MCF 10A (cell line): Measurements from ENCODE around the gene TBX3. TPM values are rescaled to one million over a fixed set of nuclear protein-coding genes. Genes with fewer than 3 reads are reported as not detected.

Experiments
- BruUV-seq: library from RNA; stranded (reverse); fragments of 400-500 nt; replicated peaks from 2 replicates; lab custom pipeline; 2021; lab: Mats Ljungman, UMichigan
- CTCF ChIA-PET: fragments of 300-600 bp; sonication (Branson Sonifier 250); formaldehyde crosslinking; extraction: SDS; loops from one replicate; lab custom pipeline; 2021; ENCODE audit warnings: antibody characterized with exemption, inconsistent platforms; lab: Yijun Ruan, JAX
- POLR2A ChIA-PET: fragments of 300-600, 350-650 bp; sonication (Branson Sonifier 250); formaldehyde crosslinking; extraction: SDS; loops from one replicate; lab custom pipeline; 2020; ENCODE audit warnings: antibody characterized with exemption, inconsistent platforms; lab: Yijun Ruan, JAX
- DNase-seq: peaks from one replicate; pipeline ENCODE4 v3.0.0-alpha.2; 2018; ENCODE audit not compliant: unreplicated experiment
- H3K27ac Mint-ChIP-seq: one replicate; pipeline ENCODE4 v1.8.0; 2022; ENCODE audit warnings: mild to moderate bottlenecking, low read depth, mixed read lengths; ENCODE audit not compliant: unreplicated experiment
- H3K27me3 Mint-ChIP-seq: one replicate; pipeline ENCODE4 v1.8.0; 2022; ENCODE audit warnings: mixed read lengths; ENCODE audit not compliant: insufficient read depth, unreplicated experiment
- H3K36me3 Mint-ChIP-seq: one replicate; pipeline ENCODE4 v1.8.0; 2022; ENCODE audit warnings: mild to moderate bottlenecking, moderate library complexity, mixed read lengths; ENCODE audit not compliant: insufficient read depth, unreplicated experiment
- H3K4me1 Mint-ChIP-seq: one replicate; pipeline ENCODE4 v1.8.0; 2022; ENCODE audit warnings: mixed read lengths; ENCODE audit not compliant: insufficient read depth, unreplicated experiment
- H3K4me3 Mint-ChIP-seq: one replicate; pipeline ENCODE4 v1.8.0; 2022; ENCODE audit warnings: mild to moderate bottlenecking, moderate library complexity, mixed read lengths; ENCODE audit not compliant: unreplicated experiment
- H3K9me3 Mint-ChIP-seq: one replicate; pipeline ENCODE4 v1.8.0; 2022; ENCODE audit warnings: mixed read lengths; ENCODE audit not compliant: unreplicated experiment
- intact Hi-C: fragments of 100-400 bp; cut with micrococcal nuclease; formaldehyde crosslinking; loops from 2 replicates; pipeline ENCODE4 v1.14.1; 2022
- total RNA-seq: library from RNA; stranded (reverse); gene quantifications from 2 replicates; pipeline ENCODE4 v1.2.3, GENCODE V29; 2022
- TF ChIP-seq, protein P1 (sequence below): fragments of 200-600 bp; IDR thresholded peaks from one replicate; pipeline ENCODE4 v1.8.0; 2022; ENCODE audit warnings: antibody characterized with exemption, mild to moderate bottlenecking; ENCODE audit not compliant: unreplicated experiment

The TBX3 gene
- total RNA-seq, 1 experiment from 2014 or later: 6.6 TPM

DNA sequence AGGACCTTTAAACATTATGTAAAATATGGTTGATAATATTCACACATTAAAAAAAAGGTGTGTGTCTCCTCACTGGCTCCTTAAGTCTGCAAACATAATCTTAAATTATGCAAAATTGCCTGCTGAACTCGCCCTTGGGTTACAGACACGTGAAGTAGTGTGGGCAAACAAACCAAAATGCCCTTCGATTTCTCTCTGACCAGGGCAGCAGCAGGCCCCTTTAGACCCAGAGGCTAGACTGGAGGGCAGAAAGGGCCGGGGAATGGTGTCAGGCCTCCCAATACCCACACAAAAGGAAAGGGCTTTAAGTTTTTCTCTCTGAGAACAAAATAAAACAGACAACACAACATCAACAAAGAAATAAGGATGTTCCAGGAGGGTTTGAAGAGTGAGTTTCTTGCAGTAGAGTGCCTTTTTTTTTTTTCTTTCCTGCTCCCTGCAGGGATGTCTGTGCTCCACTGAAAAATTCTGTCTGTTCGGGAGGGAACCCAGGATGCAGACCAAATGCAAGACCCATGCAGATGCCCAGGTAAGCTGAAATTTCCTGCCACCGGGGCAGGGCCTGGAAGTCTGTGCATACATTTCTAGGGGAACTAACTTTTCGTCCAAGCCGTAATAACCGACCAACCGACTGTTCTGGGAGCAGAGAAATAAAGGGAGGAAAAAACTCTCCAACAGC is 1.7 kb downstream of the TBX3 start:
- DNase-seq: peak; percentile 29
- intact Hi-C loops: loop anchor here (2.0 to 10.0 kb wide), 3 partner anchors 413 to 775 kb away; no protein-coding TSS in a partner anchor
- ChIA-PET POLR2A (interaction anchor here (0.6 to 6.2 kb wide), 10 partner anchors 9 to 1440 kb away, joined by 3 to 54 read pairs (median 5); no protein-coding TSS in a partner anchor), CTCF (interaction anchor here (0.6 to 1.1 kb wide), 5 partner anchors 16 to 1570 kb away, joined by 3 to 5 read pairs (median 3); no protein-coding TSS in a partner anchor)
- TF ChIP-seq, protein P1, sequence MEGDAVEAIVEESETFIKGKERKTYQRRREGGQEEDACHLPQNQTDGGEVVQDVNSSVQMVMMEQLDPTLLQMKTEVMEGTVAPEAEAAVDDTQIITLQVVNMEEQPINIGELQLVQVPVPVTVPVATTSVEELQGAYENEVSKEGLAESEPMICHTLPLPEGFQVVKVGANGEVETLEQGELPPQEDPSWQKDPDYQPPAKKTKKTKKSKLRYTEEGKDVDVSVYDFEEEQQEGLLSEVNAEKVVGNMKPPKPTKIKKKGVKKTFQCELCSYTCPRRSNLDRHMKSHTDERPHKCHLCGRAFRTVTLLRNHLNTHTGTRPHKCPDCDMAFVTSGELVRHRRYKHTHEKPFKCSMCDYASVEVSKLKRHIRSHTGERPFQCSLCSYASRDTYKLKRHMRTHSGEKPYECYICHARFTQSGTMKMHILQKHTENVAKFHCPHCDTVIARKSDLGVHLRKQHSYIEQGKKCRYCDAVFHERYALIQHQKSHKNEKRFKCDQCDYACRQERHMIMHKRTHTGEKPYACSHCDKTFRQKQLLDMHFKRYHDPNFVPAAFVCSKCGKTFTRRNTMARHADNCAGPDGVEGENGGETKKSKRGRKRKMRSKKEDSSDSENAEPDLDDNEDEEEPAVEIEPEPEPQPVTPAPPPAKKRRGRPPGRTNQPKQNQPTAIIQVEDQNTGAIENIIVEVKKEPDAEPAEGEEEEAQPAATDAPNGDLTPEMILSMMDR: no peak
- BruUV-seq: no TSS peak
- no peaks in the 10 kb centered on the region for H3K27me3 Mint-ChIP-seq
- peak overlapping the region; percentile 97 for H3K4me3 Mint-ChIP-seq
- H3K9me3 Mint-ChIP-seq: no peaks in the 10 kb centered on the region
- H3K36me3 Mint-ChIP-seq: peaks cover 15% of the 10 kb centered on the region
- peaks cover 12% of the 10 kb centered on the region for H3K4me1 Mint-ChIP-seq
- peak overlapping the region; percentile 86 for H3K27ac Mint-ChIP-seq

DNA sequence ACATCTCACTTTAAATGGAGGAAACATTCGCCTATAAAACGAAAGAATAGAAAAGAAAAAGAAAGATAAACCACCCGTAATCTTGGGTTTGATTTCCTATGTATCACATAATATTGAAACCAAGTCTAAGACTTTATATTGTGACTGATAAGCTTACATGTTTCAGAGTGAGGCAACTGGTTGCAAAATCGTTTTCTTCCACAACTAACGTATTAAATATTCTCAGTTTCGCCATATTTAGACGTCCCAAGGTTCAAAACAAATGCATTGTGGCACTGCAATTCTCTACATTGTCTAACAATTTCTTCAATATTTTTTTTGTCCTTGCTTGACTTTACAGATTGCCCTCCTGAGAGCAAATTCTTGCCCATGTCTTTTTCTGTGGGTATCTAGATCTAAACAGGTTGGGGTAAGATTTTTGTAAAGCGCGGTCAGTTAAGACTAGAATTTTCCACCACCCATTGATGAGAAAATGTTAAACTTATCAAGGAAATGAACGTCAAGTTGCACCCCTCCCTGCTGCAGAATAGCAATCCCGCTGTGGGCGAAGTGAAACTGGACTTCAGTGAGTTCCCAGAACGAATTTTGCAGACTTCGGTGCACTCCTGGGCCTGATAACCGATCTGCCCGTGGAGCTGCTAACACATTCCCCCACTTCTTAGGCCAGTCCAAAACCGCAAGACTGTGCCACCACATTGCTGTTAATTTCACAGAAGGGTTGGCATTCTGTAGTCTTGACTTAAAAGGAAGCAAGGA is 2.7 kb downstream of the TBX3 start:
- H3K27ac Mint-ChIP-seq: peak overlapping the region; percentile 86
- BruUV-seq: no TSS peak

DNA sequence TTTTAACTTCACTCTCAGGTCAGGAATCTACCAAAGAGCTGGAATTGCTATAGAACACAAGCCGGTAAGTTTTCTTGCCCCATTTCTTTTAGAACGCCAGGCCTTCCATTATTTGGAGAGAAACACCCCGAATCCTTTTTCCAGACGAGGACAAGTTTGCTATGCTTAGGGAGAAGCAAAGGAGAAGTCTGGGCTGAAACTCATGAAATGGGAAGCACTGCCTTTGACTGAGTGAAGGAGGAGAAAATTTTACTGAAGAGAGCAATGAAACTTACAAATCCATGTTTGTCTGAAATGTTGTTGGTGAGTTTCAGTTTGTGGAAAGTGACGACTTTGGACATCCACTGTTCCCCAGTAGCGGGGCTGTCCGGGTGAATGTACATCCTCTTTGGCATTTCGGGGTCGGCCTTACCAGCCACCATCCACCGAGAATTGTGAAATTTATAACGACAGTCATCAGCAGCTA is 3.3 kb downstream of the TBX3 start:
- Mint-ChIP-seq H3K9me3 (no peaks in the 10 kb centered on the region), H3K4me3 (peak overlapping the region; percentile 97), H3K27me3 (no peaks in the 10 kb centered on the region), H3K36me3 (peaks cover 25% of the 10 kb centered on the region), H3K4me1 (peaks cover 12% of the 10 kb centered on the region), H3K27ac (peak overlapping the region; percentile 86)
- no TSS peak for BruUV-seq
- intact Hi-C loops: loop anchor here (5.0 to 10.0 kb wide), 2 partner anchors 414 to 777 kb away; no protein-coding TSS in a partner anchor
- TF ChIP-seq, protein P1: no peak
- ChIA-PET CTCF (interaction anchor here (0.6 to 0.8 kb wide), 4 partner anchors 806 to 1271 kb away, joined by 3 to 6 read pairs (median 4); no protein-coding TSS in a partner anchor), POLR2A (interaction anchor here (0.6 to 6.2 kb wide), 6 partner anchors 10 to 1067 kb away, joined by 3 to 54 read pairs (median 4); no protein-coding TSS in a partner anchor)
- no peak for DNase-seq

More for the DNA sequence above, 2.7 kb downstream of the TBX3 start:
- H3K9me3 Mint-ChIP-seq: no peaks in the 10 kb centered on the region
- ChIA-PET CTCF (interaction anchor here (0.7 to 1.1 kb wide), 4 partner anchors 15 to 1571 kb away, joined by 3 to 5 read pairs (median 4); no protein-coding TSS in a partner anchor), POLR2A (interaction anchor here (0.6 to 6.2 kb wide), 9 partner anchors 8 to 1066 kb away, joined by 3 to 54 read pairs (median 4); no protein-coding TSS in a partner anchor)
- DNase-seq: peak; percentile 47
- TF ChIP-seq, protein P1: no peak
- peaks cover 21% of the 10 kb centered on the region for H3K36me3 Mint-ChIP-seq
- H3K4me3 Mint-ChIP-seq: peak overlapping the region; percentile 97
- no peaks in the 10 kb centered on the region for H3K27me3 Mint-ChIP-seq
- intact Hi-C loops: loop anchor here (5.0 to 10.0 kb wide), 2 partner anchors 414 to 776 kb away; no protein-coding TSS in a partner anchor
- H3K4me1 Mint-ChIP-seq: peaks cover 12% of the 10 kb centered on the region
